HG02981 (cell line): ENCODE data around the gene PSME1.

Experiments
- ATAC-seq: cut with Tn5 transposase; IDR thresholded peaks from one replicate; pipeline ENCODE4 v1.9.1; 2021; ENCODE audit warnings: mild to moderate bottlenecking, moderate library complexity; ENCODE audit not compliant: unreplicated experiment

The PSME1 gene

DNA sequence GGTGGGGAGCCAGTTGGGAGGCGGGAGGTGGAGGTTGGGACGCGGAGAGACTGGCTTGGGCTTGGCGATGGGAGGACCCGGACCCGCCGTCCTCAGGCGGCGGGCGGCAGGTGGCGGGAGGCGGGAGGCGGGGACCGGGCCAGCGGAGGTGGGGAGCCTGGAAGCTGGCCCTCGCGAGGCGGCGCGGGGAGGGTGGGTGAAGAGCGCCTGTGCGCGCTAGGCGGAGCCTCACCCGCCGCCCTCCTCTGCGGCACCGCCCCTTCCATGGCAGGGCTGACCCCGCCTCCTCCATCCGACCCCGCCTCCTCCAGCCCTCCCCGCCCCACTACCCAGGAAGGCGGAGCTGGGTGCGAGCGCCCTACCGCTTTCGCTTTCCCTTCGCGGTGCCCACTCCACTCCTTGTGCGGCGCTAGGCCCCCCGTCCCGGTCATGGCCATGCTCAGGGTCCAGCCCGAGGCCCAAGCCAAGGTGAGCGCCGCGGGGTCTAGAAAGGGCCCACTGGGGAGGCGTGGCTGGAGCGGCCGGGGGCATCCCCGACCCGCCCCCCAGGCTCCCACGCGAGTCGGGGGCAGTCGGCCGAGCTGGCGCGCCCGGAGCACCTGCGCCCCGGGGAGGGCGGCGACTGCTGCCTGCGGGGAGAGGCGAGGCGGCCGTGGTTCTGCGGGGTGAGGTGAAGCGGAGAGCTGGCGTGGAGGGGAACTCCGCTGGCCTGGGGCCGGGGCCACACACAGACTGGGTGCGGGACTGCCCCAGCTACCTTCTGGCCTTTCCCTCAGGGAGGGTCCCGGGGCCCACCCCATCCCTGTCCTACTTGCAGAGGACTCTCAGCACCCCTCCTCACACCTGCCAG, at the start of gene PSME1:
TSS of gene PSME1 (plus strand) at position 361 of the 850 bp plus-strand sequence. CDS start at position 430, 69 bp downstream.
- ATAC-seq = peak; percentile 88

DNA sequence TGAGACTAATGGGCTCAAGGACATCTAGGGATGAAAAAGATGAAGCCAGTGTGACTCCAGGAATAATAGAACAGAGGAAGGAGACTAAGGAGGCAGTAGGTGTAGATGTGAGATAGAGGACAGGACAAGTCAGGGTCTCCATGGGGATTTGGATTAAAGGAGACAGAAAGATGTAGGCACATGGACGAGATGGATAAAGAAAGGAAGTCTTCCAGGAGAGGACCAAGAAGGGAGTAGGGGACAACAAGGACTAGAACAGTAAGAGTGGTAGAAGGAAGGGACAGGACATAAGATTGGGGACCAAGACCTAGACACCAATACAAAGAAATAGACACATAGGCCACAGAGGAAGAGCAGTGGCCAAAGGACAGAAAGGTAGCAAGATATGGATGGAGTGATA, 49.0 kb upstream of the PSME1 start:
- ATAC-seq = no peak

DNA sequence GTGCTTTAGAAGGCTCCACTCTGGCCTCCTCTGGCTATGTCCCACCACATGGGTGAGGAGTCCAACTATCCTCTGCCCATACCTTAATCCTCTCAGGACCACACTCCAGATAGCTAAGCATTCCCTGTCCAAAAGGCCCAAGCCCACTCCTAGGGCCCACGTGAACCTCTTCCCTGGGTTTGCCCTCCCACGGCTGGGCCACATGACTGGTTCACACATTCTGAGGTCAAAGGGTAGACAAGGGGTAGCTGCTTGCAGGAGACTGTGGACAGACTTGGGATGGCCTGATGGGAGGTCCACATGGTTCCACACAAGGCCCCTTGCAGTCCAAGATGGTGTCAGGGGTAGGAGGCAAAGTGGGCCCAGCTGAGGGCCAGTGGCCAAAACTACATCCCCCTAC, 47.9 kb upstream of the PSME1 start:
- ATAC-seq = no peak

DNA sequence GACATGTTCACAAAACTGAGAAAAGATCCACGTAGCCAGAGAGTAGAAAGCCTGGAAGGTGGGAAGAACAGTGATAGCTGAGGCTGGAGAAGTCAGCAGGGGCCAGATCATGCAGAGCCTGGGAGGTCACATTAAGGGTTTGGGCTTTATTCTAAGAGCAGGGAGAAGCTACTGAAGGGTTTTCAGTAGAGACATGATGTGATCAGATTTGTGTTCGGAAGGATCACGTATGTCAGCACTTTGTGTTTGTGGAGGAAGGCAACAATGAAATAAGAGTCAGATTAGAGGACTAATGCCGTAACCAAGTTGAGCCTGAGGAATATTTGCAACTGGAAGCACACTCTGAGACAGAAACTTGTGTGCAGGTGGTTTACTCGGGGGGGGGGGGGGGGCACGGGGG, 46.1 kb upstream of the PSME1 start:
- no peak for ATAC-seq

DNA sequence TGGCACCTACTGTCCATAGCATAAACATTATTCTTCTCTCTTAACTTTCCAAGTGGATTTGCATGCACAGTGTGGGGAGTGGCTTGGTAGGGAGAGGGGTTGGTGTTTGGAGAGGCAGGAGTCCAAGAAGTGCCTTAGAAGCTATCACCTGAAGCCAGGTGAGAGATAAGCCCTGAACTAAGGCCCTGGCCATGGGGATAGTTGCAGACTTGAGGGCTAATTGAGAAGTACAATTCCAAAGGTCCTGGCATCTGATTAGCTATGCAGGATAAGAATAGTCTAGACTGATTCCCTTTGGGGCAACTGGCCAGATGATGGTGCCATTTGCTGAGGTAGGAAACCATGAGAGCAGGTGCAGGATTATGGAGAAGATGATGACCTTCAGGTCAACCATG, 43.9 kb upstream of the PSME1 start:
- no peak for ATAC-seq

DNA sequence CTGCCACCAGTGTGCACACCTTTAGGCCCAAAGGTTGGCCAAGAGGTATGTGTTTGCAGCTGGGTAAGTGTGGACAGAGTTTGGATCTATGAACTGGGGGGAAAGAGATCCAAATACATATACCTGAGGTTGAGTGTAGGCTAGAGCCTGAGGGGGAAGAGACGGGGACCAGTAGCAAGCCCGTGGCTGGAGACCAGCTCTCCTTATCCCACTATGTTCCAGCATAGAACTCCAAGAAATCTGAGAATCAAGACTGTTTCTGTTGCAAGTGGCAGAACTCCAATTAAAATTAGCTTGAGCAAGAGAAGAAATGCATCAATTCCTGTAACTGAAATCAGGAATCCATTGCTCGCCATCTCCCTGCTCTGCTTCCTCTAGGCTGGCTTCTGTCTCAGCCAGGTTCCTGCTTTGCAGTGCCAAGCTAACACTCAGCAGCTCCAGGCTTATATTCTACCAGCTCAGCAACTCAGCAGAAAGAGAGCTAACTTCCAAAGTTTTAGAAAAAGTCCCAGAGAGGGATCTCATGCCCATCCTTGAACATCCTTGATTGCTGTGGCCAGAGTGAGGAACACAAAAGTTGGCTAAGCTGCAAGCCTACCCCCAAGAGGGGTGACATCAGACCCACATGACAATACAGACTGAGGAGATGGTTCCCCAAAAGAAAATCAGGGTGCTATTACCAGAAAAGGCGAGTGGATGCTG, 43.3 kb upstream of the PSME1 start:
- ATAC-seq = no peak

DNA sequence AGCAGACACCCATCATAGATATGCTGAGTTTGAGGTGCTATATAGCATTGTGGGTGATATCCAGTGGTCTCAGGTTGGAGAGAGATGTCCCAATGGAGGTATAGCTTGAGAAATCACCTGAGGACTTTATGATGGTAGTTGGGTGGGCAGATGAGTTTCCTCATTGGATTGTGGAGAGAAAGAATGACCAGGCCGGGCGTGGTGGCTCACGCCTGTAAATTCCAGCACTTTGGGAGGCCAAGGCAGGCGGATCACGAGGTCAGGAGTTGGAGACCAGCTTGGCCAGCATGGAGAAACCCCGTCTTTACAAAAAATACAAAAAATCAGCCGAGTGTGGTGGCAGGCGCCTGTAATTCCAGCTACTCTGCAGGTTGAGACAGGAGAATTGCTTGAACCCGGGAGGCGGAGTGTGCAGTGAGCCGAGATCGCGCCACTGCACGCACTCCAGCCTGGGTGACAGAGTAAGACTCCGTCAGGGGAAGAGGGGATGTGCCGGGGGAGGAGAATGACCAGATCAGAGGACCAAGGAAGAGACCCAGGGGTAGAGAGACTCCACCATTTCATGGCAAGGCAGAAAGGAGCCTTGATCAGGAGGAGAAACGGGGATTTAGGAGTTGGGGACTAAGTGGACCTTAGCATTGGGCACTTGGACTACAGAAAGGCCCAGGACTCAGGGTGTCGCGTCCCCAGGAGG, 42.6 kb upstream of the PSME1 start:
- ATAC-seq = no peak

DNA sequence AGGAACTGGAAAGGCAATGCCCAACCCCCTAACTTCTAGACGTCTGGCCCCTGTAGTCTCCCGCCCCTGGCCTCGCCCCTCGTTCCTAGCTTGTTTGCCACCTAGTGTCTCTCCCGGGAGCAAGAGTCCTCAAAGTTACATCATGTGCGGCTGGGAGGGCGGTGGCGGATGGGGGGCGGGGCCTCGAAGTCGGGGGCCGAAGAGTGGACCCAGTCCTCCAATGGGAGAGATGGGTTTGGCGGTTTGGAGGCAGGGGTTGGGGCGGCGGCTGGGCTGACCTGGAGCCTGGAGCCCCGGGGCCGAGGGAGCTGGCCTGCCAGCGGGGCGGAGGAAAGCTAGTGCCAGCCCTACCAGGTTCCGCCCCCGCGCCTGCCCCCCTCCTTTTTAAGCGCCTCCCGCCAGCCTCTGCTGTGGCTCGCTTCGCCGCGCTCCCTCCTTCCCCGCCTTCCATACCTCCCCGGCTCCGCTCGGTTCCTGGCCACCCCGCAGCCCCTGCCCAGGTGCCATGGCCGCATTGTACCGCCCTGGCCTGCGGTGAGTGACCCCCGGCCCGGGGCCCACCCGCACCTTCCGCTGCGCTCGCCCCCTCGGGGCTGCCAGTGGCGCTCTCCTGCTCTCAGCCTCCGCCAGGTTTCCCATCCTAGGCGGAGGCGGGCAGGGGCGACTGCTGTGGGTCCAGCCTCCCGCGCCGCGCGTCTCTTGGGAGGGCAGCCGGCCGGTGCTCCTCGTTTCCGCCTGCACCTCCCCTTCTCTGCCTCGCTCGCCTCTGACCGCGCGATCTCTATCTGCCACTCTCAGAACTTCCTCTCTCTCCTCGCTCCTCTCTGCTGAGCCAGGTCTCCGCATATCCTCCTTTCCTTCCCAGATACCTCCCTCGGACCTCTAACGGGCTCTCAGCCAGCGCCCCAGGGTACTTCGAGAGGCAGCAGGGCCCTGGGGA, 41.8 kb upstream of the PSME1 start, which contains the start of gene PCK2:
TSS of gene PCK2 (plus strand) at position 411 of the 940 bp plus-strand sequence. CDS start at position 506, 95 bp downstream.
- peak; percentile 52 for ATAC-seq

DNA sequence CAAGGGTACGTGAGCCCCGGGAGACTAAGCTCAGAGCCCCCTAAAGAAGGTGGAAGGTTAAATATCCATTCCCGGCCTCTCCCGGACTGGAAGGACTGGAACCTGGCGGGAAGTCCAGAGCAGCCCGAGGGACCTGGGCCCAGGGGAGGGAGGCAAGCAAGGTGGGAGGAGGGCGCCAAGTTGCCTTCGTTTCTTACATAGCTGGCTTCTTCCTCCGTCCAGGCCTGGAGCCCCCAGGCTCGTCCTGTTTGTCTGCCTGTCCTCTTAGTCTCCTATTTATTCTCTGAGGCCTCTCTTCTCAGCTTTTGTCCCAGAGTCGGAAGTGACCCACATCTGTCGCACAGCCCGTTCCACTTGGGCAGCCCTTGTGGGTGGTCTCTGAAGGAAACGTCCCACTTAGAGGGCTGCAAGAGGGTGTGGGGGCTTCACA, 41.1 kb upstream of the PSME1 start:
- no peak for ATAC-seq

DNA sequence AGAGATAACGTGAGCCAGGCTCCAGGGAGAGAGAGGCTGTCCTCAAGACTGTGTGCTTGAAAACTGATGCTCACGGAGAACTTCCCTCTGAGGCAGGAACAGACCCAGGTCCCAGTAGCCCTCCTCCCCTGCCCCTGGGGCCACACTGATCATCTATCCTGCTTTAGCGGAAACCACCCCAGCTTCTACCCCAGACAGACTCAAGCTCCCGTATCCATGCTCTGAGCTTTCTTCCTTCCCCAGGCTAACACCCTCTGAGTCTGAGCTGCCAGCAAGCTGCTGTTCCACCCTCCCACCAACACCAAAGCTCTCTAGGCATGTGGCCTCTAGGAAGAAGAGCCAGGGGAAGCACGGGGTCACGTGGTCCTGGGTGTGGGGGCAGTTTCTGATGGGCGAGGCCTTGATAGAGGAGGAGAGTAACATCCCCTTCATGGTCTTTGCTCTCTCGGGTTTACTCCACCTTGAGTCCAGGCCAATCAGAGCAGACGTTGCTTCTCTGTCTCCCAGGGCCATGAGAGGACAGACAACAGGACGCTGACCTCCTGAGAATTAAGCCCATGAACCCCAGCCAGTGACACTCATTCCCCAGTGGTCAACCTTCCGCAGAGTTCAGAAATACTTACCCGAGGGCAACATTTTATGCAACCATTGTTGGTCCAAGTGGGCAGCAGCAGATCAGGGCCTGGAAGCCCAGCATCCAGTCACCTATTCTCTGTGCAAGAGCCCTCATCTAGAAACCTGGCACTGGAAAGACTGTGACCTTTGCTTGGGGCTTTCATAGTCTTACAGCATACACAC, 40.5 kb upstream of the PSME1 start:
- peak; percentile 63 for ATAC-seq

DNA sequence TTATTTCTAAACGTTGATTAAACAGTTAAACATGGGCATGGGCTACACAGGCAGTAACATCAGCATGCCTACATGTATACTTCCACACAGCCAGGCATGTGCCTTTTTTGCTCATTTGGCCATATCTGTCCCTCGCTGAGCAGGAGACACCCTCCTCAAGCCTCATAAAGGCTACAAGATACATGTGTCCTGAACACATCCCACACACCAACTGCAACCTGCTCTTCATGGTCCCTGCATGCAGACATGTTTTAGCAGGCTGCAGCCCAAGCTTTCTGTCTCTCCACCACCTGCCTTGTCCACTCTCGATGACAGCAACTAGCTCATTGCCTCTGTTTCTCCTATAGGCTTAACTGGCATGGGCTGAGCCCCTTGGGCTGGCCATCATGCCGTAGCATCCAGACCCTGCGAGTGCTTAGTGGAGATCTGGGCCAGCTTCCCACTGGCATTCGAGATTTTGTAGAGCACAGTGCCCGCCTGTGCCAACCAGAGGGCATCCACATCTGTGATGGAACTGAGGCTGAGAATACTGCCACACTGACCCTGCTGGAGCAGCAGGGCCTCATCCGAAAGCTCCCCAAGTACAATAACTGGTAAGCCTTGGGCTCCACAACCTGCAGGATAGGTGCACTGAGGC, 39.3 kb upstream of the PSME1 start:
- ATAC-seq = no peak

DNA sequence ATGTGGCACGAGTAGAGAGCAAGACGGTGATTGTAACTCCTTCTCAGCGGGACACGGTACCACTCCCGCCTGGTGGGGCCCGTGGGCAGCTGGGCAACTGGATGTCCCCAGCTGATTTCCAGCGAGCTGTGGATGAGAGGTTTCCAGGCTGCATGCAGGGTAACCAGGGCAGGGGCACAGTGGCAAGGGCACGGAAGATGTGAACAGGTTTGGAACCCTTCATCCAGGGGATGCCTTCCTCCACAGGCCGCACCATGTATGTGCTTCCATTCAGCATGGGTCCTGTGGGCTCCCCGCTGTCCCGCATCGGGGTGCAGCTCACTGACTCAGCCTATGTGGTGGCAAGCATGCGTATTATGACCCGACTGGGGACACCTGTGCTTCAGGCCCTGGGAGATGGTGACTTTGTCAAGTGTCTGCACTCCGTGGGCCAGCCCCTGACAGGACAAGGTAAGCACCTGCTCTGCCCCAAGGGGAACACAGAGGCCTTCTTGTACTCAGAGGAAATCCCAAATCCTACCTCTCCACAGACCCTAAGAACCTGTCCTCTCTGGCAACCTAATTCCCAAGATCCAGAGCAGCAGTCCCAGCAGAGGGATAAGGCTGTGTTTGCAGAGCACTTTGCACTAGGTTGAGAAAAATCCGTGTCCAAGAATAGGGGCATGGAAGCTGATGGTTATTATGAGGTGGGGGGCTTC, 37.6 kb upstream of the PSME1 start:
- ATAC-seq = no peak

DNA sequence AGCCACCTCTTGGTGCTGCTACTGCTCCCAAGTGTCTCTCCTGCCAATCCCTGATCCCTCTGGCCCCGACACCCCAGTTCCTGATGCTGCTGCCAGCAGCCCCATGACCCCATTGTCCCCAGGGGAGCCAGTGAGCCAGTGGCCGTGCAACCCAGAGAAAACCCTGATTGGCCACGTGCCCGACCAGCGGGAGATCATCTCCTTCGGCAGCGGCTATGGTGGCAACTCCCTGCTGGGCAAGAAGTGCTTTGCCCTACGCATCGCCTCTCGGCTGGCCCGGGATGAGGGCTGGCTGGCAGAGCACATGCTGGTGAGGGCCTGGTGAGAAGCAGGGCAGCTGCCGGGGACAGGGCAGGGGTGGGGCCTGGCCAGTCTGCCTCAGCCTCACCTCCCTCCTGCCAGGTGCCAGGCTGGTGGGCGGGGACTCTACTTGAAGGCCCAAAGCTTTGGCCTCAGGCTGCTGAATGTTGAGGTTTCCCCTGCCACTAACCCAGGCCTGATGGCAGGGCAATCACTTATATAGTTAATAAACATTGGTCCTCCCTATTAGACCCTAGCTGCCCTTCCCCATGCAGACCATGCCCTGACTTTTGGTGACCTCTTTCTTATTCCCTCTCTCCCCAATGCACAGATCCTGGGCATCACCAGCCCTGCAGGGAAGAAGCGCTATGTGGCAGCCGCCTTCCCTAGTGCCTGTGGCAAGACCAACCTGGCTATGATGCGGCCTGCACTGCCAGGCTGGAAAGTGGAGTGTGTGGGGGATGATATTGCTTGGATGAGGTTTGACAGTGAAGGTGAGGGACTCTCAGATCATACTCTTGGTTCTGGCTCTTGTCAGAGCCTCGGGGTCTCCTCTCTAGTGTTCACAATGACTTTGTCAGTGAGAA, 36.8 kb upstream of the PSME1 start:
- ATAC-seq = no peak

DNA sequence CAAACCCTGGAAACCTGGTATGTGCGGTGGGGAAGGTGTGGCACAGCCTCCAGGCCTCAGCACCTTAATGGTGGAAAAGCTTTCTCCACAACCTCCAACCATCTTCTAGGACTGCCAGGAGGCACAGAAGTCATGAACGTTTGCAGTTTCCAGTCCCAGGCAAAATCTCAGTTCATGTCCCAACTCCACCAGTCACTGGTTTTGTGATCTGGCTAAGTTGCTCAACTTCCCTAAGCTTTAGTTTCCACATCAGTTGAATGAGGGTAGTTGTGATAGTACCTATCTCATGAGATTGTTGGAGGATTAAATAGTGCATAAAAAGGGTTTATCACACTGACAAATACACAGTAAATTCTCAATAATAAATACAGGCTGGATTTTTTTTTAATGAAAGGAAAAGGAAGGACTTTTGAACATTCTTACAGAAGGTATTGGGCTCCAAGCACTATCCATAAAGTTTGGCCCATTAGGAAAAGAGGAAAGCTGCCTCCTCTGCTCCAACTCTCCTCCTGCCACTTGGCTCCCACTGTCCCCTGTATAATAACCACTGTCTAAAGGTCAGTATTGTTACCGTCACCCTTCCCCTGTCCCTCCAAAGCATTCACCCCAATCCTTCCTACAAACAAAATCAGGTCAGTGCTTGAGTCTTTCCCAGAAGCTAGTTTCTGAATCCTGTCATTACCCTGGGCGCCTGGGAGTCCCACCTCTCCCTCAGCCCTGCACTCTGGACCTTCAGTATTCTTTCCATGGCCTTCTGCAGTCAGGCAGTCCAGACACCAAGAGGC, 35.6 kb upstream of the PSME1 start:
- no peak for ATAC-seq

DNA sequence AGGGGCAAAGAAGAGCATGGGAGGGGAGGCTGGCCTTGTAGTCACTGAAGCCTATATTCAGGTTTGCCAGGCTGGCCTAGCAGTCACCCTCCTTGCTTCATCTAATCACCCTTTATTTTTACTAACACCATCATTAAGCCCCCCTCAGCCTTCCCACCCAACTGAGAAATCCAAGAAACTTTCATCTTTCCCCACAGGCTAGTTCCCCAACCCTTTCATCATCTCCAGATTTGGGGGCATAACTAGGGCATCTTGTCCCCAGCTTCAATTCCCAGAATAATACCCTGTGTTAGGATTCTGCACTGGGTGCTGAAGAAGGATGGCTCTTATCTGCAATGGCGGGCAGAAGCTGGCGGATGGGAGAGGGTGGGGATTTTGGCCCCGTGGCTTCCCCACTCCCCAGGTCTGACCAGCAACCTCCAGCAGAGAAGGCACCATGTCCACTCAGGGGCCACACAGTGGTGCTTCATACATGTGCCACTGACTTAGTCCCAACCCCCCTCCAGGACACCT, 35.0 kb upstream of the PSME1 start:
- no peak for ATAC-seq

DNA sequence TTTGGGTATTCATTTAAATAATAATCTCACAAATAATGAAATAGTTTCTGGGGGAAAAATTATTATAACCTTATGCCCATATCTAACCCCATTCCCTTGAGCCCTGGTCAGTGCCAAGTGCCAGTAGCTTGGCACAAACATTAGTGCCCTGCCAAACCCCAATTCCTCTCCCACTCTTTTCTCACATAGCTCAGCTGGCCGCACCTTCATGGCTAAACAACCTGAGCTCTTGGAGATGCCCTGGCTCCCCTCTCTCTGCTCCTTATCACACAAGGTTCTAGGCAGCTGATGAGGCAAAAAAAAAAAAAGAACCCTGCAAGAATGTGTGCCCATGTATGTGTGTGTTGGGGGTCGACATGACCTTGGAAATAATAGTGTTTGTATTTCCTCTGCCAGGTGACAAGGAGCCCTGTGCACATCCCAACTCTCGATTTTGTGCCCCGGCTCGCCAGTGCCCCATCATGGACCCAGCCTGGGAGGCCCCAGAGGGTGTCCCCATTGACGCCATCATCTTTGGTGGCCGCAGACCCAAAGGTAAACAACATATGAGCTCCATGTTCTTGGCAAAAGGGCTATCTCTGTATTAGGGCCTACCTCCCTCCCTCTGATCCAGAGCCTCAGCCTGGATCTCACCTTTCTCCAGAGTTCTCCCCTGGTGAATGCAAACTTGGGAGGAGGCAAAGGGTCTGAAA, 33.5 kb upstream of the PSME1 start:
- no peak for ATAC-seq
